22Rv1 (cell line): ENCODE data around the gene FRY.

Experiments
- ZFX ChIP-seq: fragments of 450-650 bp; IDR thresholded peaks from 2 replicates; pipeline ENCODE4 v1.6.1; 2017; ENCODE audit warnings: antibody characterized with exemption, borderline replicate concordance
- TF ChIP-seq, protein P1 (sequence below): fragments of 450-650 bp; IDR thresholded peaks from 2 replicates; pipeline ENCODE4 v1.5.1; 2017; ENCODE audit warnings: mild to moderate bottlenecking

DNA sequence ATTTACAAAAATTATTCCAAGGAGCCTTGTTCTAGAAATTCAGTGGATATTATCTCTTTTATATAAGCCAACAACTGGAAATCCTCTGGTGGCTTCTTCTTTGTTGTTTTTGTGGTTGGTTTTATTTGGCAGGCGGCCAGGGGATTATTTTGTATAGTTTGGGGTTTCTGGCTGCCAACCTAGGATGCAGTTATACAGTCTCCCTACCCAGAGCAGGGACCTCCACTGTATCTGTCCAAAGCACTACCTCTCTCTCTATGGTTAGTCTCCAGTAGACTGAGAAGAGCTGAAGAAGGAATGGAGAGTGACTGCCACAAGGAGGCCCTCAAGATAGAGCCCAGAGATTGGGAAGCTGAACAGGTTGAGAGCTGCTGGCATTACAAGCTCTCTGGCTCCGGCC lies 203.3 kb downstream of the FRY start:
- TF ChIP-seq, protein P1, sequence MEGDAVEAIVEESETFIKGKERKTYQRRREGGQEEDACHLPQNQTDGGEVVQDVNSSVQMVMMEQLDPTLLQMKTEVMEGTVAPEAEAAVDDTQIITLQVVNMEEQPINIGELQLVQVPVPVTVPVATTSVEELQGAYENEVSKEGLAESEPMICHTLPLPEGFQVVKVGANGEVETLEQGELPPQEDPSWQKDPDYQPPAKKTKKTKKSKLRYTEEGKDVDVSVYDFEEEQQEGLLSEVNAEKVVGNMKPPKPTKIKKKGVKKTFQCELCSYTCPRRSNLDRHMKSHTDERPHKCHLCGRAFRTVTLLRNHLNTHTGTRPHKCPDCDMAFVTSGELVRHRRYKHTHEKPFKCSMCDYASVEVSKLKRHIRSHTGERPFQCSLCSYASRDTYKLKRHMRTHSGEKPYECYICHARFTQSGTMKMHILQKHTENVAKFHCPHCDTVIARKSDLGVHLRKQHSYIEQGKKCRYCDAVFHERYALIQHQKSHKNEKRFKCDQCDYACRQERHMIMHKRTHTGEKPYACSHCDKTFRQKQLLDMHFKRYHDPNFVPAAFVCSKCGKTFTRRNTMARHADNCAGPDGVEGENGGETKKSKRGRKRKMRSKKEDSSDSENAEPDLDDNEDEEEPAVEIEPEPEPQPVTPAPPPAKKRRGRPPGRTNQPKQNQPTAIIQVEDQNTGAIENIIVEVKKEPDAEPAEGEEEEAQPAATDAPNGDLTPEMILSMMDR, result no peak
- TF ChIP-seq ZFX, result no peak
